GM23248 (cell line): ENCODE measurements around the gene RSAD1.

Experiments
- EZH2 ChIP-seq: fragments of 200-600 bp; sonication (generic); IDR thresholded peaks from 2 replicates; pipeline ENCODE4 v1.6.1; 2018; ENCODE audit warnings: antibody characterized with exemption, mild to moderate bottlenecking; ENCODE audit not compliant: insufficient read depth, poor library complexity, severe bottlenecking
- EZH2phosphoT487 ChIP-seq: fragments of 200-600 bp; sonication (generic); IDR thresholded peaks from 2 replicates; pipeline ENCODE4 v1.6.1; 2018; ENCODE audit warnings: antibody characterized with exemption, moderate library complexity, mild to moderate bottlenecking, low read depth; ENCODE audit not compliant: insufficient read depth

GRCh38 chr17:50465635-50466034 is 13.0 kb upstream of the RSAD1 start:
- TF ChIP-seq EZH2 = no peak
- TF ChIP-seq EZH2phosphoT487 = no peak
